Neural cell (in vitro differentiated cells): ENCODE results near the gene HRH1. TPM values are rescaled to one million over a fixed set of nuclear protein-coding genes. Genes with fewer than 3 reads are reported as not detected.

Source experiments
- H2AFZ ChIP-seq: fragments of 200-600, 300-800 bp; sonication (generic), shearing (Covaris generic); 2 replicates; pipeline ENCODE4 v1.6.0; 2014; ENCODE audit warnings: low read depth, mild to moderate bottlenecking, antibody characterized with exemption, low read length, moderate library complexity
- H3F3A ChIP-seq: fragments of 200-600 bp; shearing (Covaris generic); 2 replicates; pipeline ENCODE4 v1.6.1; 2016; ENCODE audit warnings: mild to moderate bottlenecking, moderate library complexity, mixed read lengths, antibody characterized with exemption, low read length; ENCODE audit not compliant: insufficient read depth, poor library complexity, severe bottlenecking
- H3K27ac ChIP-seq: fragments of 200-600, 300-800 bp; sonication (generic), shearing (Covaris generic); 2 replicates; pipeline ENCODE4 v1.5.1; 2014; ENCODE audit warnings: mild to moderate bottlenecking, low read length, moderate library complexity
- H3K27me3 ChIP-seq: fragments of 300-800, 200-600 bp; sonication (generic), shearing (Covaris generic); 2 replicates; pipeline ENCODE4 v1.6.0; 2014; ENCODE audit warnings: mild to moderate bottlenecking, low read depth, low read length, moderate library complexity; ENCODE audit not compliant: insufficient read depth
- H3K36me3 ChIP-seq: fragments of 300-800, 200-600 bp; sonication (generic), shearing (Covaris generic); 2 replicates; pipeline ENCODE4 v1.5.1; 2014; ENCODE audit warnings: mild to moderate bottlenecking, antibody characterized with exemption, low read length, moderate library complexity; ENCODE audit not compliant: insufficient read depth
- H3K4me2 ChIP-seq: fragments of 300-800, 200-600 bp; sonication (generic), shearing (Covaris generic); 2 replicates; pipeline ENCODE4 v1.6.0; 2014; ENCODE audit warnings: mild to moderate bottlenecking, low read length
- H3K4me3 ChIP-seq: fragments of 300-800, 200-600 bp; sonication (generic), shearing (Covaris generic); 2 replicates; pipeline ENCODE4 v1.5.1; 2014; ENCODE audit warnings: mild to moderate bottlenecking, low read length, moderate library complexity
- H3K79me2 ChIP-seq: fragments of 200-600 bp; shearing (Covaris generic); replicated peaks from 2 replicates; pipeline ENCODE4 v1.6.0; 2014; ENCODE audit warnings: mild to moderate bottlenecking, low read length, moderate library complexity; ENCODE audit not compliant: insufficient read depth
- H3K9ac ChIP-seq: fragments of 300-800, 200-600 bp; sonication (generic), shearing (Covaris generic); 2 replicates; pipeline ENCODE4 v1.6.1; 2016; ENCODE audit warnings: mild to moderate bottlenecking, low read length, mixed read lengths
- H3K9me2 ChIP-seq: fragments of 200-600 bp; shearing (Covaris generic); 2 replicates; pipeline ENCODE4 v1.6.1; 2016; ENCODE audit warnings: mild to moderate bottlenecking, low read length, mixed read lengths; ENCODE audit not compliant: insufficient read depth
- H3K9me3 ChIP-seq: fragments of 200-600, 300-800 bp; sonication (generic), shearing (Covaris generic); 2 replicates; pipeline ENCODE4 v1.6.1; 2016; ENCODE audit warnings: mild to moderate bottlenecking, mixed run types, low read length, moderate library complexity, mixed read lengths
- H4K20me1 ChIP-seq: fragments of 200-600 bp; shearing (Covaris generic); 2 replicates; pipeline ENCODE4 v1.6.1; 2016; ENCODE audit warnings: mild to moderate bottlenecking, mixed run types; ENCODE audit not compliant: insufficient read depth
- EP300 ChIP-seq: fragments of 450-650 bp; conservative IDR thresholded peaks from 2 replicates; pipeline ENCODE4 v1.6.1; 2014; ENCODE audit warnings: antibody characterized with exemption, mild to moderate bottlenecking, moderate library complexity; ENCODE audit not compliant: poor library complexity, severe bottlenecking
- EZH2 ChIP-seq: fragments of 200-600, 300-800 bp; shearing (Covaris generic), sonication (generic); IDR thresholded peaks from 2 replicates; pipeline ENCODE4 v1.6.1; 2014; ENCODE audit warnings: antibody characterized with exemption, low read length, borderline replicate concordance, mild to moderate bottlenecking; ENCODE audit not compliant: insufficient read depth, poor library complexity, severe bottlenecking
- MXI1 ChIP-seq: fragments of 450-650 bp; conservative IDR thresholded peaks from 2 replicates; pipeline ENCODE4 v1.6.1; 2014; ENCODE audit warnings: antibody characterized with exemption, mild to moderate bottlenecking; ENCODE audit not compliant: poor library complexity, severe bottlenecking
- POLR2AphosphoS5 ChIP-seq: IDR thresholded peaks from 2 replicates; pipeline ENCODE4 v1.6.1; 2012
- RAD21 ChIP-seq: fragments of 450-650 bp; conservative IDR thresholded peaks from 2 replicates; pipeline ENCODE4 v1.6.1; 2014; ENCODE audit warnings: antibody characterized with exemption, mild to moderate bottlenecking, moderate library complexity
- SMC3 ChIP-seq: fragments of 450-650 bp; conservative IDR thresholded peaks from 2 replicates; pipeline ENCODE4 v1.6.1; 2014; ENCODE audit warnings: antibody characterized with exemption, mild to moderate bottlenecking, moderate library complexity; ENCODE audit not compliant: poor library complexity
- TAF1 ChIP-seq: IDR thresholded peaks from 2 replicates; pipeline ENCODE4 v1.6.1; 2012; ENCODE audit warnings: low read depth
- polyA plus RNA-seq: library from polyadenylated mRNA; depleted of rRNA; stranded (reverse); fragments of >200 nt; gene quantifications from 2 replicates; pipeline ENCODE4 v1.2.3, GENCODE V29; 2014
- TF ChIP-seq, protein P1 (sequence below): IDR thresholded peaks from 2 replicates; pipeline ENCODE4 v1.6.1; 2012; ENCODE audit warnings: borderline replicate concordance
- TF ChIP-seq, protein P2 (sequence below): fragments of 450-650 bp; IDR thresholded peaks from 2 replicates; pipeline ENCODE4 v1.5.1; 2014; ENCODE audit warnings: antibody characterized with exemption, mild to moderate bottlenecking, moderate library complexity; ENCODE audit not compliant: poor library complexity, severe bottlenecking

The HRH1 gene
- polyA plus RNA-seq, 1 donor from 2014 or later: 0.06 TPM

DNA sequence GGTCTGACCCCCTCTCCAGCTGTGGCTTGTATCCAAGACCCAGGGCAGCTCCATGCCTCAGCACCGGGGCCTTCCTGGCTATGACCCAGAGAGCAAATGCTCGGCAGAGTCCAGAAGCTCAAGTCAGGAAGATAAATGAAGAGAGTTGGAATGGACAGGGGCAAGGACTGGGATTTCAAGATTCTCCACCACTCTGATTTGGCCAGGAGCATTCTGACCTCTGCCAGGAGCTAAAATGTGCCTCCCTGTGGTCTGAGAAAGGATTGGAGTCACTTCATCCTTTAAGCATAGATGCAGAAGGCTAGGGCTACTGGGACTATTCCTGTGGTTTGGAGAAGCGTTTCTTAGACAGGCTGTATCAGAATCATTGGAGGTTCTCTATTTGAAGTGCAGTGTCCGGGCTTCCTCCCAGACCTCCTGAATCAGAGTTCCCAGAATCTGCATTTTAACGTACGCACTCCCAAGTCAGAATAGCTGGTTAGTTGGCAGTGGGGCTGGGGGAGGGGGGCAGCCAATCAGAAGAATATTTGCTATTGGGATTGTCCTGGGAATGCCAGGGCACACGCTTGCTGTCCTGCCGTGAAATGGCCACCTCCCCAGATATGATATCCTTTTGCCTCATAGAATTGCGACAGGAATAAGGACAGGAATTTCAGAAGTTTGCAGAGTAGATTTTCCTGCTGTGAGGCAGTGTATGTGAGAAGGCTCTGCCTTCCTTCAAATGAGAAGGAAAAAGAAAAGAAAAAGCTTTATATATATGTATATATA is 57.4 kb downstream of the HRH1 start:
- no peaks in the 10 kb centered on the region for H3K36me3 ChIP-seq
- no peak overlapping the region for H3K27ac ChIP-seq
- no peaks in the 10 kb centered on the region for H3F3A ChIP-seq
- H3K9me3 ChIP-seq: no peaks in the 10 kb centered on the region
- no peak overlapping the region for H3K9ac ChIP-seq
- no peak overlapping the region for H2AFZ ChIP-seq
- H3K4me2 ChIP-seq: no peak overlapping the region
- TF ChIP-seq RAD21: no peak
- TF ChIP-seq MXI1: no peak
- TF ChIP-seq EP300: no peak
- TF ChIP-seq, protein P1, sequence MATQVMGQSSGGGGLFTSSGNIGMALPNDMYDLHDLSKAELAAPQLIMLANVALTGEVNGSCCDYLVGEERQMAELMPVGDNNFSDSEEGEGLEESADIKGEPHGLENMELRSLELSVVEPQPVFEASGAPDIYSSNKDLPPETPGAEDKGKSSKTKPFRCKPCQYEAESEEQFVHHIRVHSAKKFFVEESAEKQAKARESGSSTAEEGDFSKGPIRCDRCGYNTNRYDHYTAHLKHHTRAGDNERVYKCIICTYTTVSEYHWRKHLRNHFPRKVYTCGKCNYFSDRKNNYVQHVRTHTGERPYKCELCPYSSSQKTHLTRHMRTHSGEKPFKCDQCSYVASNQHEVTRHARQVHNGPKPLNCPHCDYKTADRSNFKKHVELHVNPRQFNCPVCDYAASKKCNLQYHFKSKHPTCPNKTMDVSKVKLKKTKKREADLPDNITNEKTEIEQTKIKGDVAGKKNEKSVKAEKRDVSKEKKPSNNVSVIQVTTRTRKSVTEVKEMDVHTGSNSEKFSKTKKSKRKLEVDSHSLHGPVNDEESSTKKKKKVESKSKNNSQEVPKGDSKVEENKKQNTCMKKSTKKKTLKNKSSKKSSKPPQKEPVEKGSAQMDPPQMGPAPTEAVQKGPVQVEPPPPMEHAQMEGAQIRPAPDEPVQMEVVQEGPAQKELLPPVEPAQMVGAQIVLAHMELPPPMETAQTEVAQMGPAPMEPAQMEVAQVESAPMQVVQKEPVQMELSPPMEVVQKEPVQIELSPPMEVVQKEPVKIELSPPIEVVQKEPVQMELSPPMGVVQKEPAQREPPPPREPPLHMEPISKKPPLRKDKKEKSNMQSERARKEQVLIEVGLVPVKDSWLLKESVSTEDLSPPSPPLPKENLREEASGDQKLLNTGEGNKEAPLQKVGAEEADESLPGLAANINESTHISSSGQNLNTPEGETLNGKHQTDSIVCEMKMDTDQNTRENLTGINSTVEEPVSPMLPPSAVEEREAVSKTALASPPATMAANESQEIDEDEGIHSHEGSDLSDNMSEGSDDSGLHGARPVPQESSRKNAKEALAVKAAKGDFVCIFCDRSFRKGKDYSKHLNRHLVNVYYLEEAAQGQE: no peak
- no peak for TF ChIP-seq SMC3
- no peak for TF ChIP-seq POLR2AphosphoS5
- TF ChIP-seq TAF1: no peak
- TF ChIP-seq, protein P2, sequence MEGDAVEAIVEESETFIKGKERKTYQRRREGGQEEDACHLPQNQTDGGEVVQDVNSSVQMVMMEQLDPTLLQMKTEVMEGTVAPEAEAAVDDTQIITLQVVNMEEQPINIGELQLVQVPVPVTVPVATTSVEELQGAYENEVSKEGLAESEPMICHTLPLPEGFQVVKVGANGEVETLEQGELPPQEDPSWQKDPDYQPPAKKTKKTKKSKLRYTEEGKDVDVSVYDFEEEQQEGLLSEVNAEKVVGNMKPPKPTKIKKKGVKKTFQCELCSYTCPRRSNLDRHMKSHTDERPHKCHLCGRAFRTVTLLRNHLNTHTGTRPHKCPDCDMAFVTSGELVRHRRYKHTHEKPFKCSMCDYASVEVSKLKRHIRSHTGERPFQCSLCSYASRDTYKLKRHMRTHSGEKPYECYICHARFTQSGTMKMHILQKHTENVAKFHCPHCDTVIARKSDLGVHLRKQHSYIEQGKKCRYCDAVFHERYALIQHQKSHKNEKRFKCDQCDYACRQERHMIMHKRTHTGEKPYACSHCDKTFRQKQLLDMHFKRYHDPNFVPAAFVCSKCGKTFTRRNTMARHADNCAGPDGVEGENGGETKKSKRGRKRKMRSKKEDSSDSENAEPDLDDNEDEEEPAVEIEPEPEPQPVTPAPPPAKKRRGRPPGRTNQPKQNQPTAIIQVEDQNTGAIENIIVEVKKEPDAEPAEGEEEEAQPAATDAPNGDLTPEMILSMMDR: no peak
- TF ChIP-seq EZH2: no peak
- no peaks in the 10 kb centered on the region for H3K9me2 ChIP-seq
- H3K4me3 ChIP-seq: no peak overlapping the region
- H3K27me3 ChIP-seq: no peaks in the 10 kb centered on the region
- H3K79me2 ChIP-seq: no peaks in the 10 kb centered on the region
- H4K20me1 ChIP-seq: no peaks in the 10 kb centered on the region

DNA sequence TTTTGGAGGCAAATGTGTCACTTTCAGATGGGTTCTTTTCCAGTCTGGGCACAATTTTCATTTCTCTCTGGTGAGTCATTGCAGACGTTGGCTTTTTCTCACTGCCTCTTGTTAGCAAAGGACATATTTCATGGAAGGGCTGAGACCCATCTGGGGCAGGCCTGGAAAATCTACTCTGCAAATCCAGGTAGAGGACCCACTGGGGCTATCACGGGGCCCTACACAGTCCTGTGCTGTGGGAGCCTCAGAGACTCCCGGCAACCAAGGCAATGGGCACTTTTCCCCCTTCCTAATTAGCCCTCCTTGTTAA is 58.0 kb downstream of the HRH1 start:
- Histone ChIP-seq H3K27ac (no peak overlapping the region), H3K36me3 (no peaks in the 10 kb centered on the region), H2AFZ (no peak overlapping the region), H3K27me3 (no peaks in the 10 kb centered on the region), H3K4me3 (no peak overlapping the region), H3K9me3 (no peaks in the 10 kb centered on the region), H3K9ac (no peak overlapping the region), H4K20me1 (no peaks in the 10 kb centered on the region), H3K79me2 (no peaks in the 10 kb centered on the region), H3F3A (no peaks in the 10 kb centered on the region), H3K9me2 (no peaks in the 10 kb centered on the region), H3K4me2 (no peak overlapping the region)
- TF ChIP-seq POLR2AphosphoS5 (no peak), SMC3 (no peak), MXI1 (no peak), TAF1 (no peak), EP300 (no peak), EZH2 (no peak), RAD21 (no peak)
- TF ChIP-seq, protein P1: no peak
- TF ChIP-seq, protein P2: no peak
